ENCODE data around the gene DMRT3. TPM values are rescaled to one million over a fixed set of nuclear protein-coding genes. Genes with fewer than 3 reads are reported as not detected.

DMRT3 gene
- total and polyA plus RNA-seq, 2 of the 8 experiments (the other 6 are each of a cell fraction or from before 2014, with no cell fraction given), result not detected

DNA sequence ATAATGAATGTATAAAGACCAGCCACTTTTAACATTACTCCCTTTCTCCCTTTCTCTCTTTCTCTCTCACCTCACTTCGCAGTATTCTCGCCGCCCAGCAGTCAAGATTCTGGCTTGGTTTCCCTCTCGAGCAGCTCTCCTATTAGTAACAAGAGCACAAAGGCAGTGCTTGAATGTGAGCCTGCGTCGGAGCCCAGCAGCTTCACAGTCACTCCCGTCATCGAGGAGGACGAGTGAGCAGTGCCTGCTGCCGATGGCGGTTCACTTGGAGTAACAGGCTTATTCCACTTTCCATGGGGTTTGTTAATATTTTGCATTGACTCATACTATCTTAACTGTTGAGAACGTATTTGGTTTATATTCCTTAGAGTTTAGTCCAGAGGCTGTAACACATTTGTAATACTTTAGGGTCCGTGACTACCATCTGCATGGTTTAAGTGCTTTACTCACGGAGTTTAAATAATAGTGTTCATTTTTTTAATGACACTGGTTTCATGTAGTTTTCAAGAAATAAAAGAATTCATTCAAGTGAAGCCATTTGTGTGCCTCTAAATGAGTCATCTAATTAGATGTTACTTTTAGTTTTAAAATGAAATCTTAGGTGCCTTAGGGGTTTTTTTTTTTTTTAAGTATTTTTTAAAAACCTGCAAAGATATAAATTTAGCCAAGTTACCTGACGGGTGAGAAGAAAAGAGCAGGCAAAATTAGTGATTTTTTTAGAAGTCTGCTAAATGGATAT, 8.4 kb upstream of the DMRT3 start (continued):
- no peak for TF ChIP-seq PHF8 (conservative IDR thresholded peaks at IDR 0.05; ENCODE audit: low read depth, low read length)
- no peak for TF ChIP-seq RXRA (IDR thresholded peaks at IDR 0.05; ENCODE audit: insufficient read depth, low read depth, low read length)
- no peak for TF ChIP-seq CBX5 (IDR thresholded peaks at IDR 0.05; ENCODE audit: low read depth, low read length)
- TF ChIP-seq JUN (IDR thresholded peaks at IDR 0.05; ENCODE audit: low read depth, low read length), result no peak
- no peak for TF ChIP-seq CEBPB (IDR thresholded peaks at IDR 0.05; ENCODE audit: low read depth, low read length)
- no peak for TF ChIP-seq EZH2 (IDR thresholded peaks at IDR 0.05; ENCODE audit: low read depth, low read length, severe bottlenecking)
- no peak for TF ChIP-seq GABPA (IDR thresholded peaks at IDR 0.05; ENCODE audit: borderline replicate concordance, insufficient read depth, low read length)
- no peak for TF ChIP-seq SP4 (IDR thresholded peaks at IDR 0.05; ENCODE audit: low read length)
- no peak for TF ChIP-seq EP300 (IDR thresholded peaks at IDR 0.05; ENCODE audit: borderline replicate concordance in 1 of 2, low read depth in 2 of 2, low read length in 2 of 2)
- TF ChIP-seq KDM5A (IDR thresholded peaks at IDR 0.05; ENCODE audit: low read length), result no peak
- no peak for TF ChIP-seq MAFK (IDR thresholded peaks at IDR 0.05; ENCODE audit: low read depth, low read length)
